Gastrocnemius medialis (tissue), 4 donors: ENCODE data around the gene LCT.

Experiments
- POLR2A ChIP-seq, 2 donors: fragments of 450-650 bp; IDR thresholded peaks; one replicate each; pipeline ENCODE4 v1.6.1; 2017; ENCODE audit warnings: antibody characterized with exemption in 2 of 2, mild to moderate bottlenecking in 2 of 2, moderate library complexity in 2 of 2
- TF ChIP-seq, protein P1 (sequence below), 5 experiments: fragments of 450-650 bp in 3 of 5; fragments of 200-600 bp in 2 of 5; sonication (generic) in 2 of 5; IDR thresholded peaks in 4 of 5; conservative IDR thresholded peaks in 1 of 5; 1 replicate in 4 of 5; 2 replicates in 1 of 5; pipeline ENCODE4 v1.5.1; 2016 to 2019; ENCODE audit warnings: antibody characterized with exemption in 5 of 5, mild to moderate bottlenecking in 3 of 5, moderate library complexity in 3 of 5

DNA sequence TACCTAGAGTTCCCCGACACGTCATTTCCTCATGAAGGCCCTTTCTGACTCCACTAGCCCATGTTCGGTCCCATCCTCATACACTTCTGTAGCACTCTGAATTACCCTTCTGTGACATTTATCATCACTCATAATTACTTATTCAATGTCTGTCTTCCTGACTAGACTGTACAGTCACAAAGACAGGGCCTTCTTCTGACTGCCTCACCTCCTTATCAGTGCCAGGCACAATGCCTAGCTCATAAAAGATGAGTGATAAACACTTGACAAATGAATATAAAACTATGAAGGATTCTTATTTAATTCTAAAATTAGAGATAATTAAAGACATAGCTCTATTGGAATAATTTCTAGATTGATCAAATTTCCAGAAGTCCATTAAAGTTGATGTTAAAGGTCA, 96.8 kb downstream of the LCT start:
- TF ChIP-seq, protein P1, sequence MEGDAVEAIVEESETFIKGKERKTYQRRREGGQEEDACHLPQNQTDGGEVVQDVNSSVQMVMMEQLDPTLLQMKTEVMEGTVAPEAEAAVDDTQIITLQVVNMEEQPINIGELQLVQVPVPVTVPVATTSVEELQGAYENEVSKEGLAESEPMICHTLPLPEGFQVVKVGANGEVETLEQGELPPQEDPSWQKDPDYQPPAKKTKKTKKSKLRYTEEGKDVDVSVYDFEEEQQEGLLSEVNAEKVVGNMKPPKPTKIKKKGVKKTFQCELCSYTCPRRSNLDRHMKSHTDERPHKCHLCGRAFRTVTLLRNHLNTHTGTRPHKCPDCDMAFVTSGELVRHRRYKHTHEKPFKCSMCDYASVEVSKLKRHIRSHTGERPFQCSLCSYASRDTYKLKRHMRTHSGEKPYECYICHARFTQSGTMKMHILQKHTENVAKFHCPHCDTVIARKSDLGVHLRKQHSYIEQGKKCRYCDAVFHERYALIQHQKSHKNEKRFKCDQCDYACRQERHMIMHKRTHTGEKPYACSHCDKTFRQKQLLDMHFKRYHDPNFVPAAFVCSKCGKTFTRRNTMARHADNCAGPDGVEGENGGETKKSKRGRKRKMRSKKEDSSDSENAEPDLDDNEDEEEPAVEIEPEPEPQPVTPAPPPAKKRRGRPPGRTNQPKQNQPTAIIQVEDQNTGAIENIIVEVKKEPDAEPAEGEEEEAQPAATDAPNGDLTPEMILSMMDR (IDR thresholded peaks at IDR 0.05 in 4 of 5, conservative IDR thresholded peaks at IDR 0.05 in 1 of 5) = no peak
- no peak for TF ChIP-seq POLR2A (IDR thresholded peaks at IDR 0.05)
